ENCODE measurements around the gene TRPV4. TPM values are rescaled to one million over a fixed set of nuclear protein-coding genes. Genes with fewer than 3 reads are reported as not detected.

The TRPV4 gene
- total RNA-seq, 4 donors from 2014 or later: 0.39 to 1.6 (median 1.3) TPM; not detected in 1

DNA sequence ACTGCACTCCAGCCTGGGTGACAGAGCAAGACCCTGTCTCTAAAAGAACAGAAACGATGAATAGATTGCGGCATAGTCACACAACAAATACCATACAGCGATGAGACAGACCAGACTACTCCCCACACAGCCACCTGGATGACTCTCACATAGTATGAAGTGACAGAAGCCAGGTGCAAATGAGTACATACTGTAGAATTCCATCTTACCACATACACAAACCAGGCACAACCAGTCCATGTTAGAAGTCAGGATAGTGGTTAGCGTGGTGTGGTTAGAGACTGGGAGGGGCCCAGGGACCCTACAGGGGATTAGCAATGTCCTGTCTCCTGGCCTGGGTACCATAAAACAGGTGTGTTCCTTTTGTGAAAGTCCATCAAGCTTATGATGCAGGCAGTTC lies 65.7 kb downstream of the TRPV4 start:
- H3K9me3 ChIP-seq: no peaks in the 10 kb centered on the region
- no peaks in the 10 kb centered on the region for H3K36me3 ChIP-seq
- no peak for DNase-seq
- no peaks in the 10 kb centered on the region for H3K4me1 ChIP-seq
- TF ChIP-seq POLR2A (IDR thresholded peaks at IDR 0.05) (no peak), CTCF (IDR thresholded peaks at IDR 0.05) (no peak)
- no peak overlapping the region for H3K27ac ChIP-seq
- no peak overlapping the region for H3K4me3 ChIP-seq (replicated peaks in 1 of 3)
- H3K27me3 ChIP-seq: no peaks in the 10 kb centered on the region
- 87 to 92% methylated on average over 4 of the region's 4 CpGs for WGBS, 2 donors
- intact Hi-C loops (cut with DNase I): no loop called here

DNA sequence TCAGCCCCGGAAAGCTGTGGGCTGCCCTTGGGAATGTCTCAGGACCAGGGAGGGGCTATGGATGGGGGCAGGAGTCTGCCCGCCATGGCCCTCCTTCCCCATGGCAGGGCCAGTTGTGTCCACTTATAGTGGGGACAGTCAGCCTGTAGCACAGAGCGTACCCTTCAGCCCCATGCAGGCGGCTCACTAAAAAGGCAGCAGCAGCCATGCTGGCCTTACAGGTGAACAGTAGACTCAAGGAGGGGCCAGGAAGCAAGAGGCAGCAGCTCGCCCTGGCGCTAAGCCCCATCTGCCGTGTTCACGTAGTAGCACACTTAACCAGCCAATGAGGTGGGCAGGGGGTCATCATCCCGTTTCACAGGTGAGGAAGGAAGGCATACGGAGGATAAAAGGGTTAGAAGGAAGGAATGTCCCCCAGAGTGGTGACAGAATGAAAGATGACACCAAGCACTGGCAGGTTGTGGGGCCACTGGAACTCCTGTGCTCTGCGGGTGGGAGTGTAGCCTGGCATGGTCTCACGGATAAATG lies 66.9 kb downstream of the TRPV4 start:
- WGBS, 2 donors: 72 to 79% methylated on average over 11 to 12 of the region's 12 CpGs

DNA sequence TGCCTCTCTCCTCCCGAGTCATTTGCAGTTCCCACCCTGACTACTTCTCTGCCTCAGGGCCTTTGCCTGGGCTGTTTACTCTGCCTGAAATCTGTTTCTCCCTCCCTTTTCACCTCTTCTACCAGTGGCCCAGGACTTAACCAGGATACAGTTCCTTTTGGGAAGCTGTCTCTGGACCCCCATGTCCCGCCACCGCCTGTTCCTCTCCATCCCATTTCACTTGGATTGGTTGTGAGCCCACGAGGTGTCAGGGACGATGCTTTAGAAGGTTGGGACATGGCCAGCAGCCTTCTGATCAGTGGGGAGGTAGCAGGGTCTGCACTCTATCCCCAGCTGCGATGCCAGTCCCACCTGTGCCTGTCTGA lies 67.8 kb downstream of the TRPV4 start:
- no peaks in the 10 kb centered on the region for H3K27me3 ChIP-seq
- H3K36me3 ChIP-seq: no peaks in the 10 kb centered on the region
- no peak overlapping the region for H3K27ac ChIP-seq
- WGBS, 2 donors: 81 to 95% methylated on average over 6 of the region's 6 CpGs
- TF ChIP-seq POLR2A (IDR thresholded peaks at IDR 0.05) (no peak), CTCF (IDR thresholded peaks at IDR 0.05) (no peak)
- no peak for DNase-seq
- H3K4me3 ChIP-seq (replicated peaks in 1 of 3): no peak overlapping the region
- no peaks in the 10 kb centered on the region for H3K9me3 ChIP-seq
- no peaks in the 10 kb centered on the region for H3K4me1 ChIP-seq
- intact Hi-C loops (cut with DNase I): no loop called here

More for the DNA sequence above, 66.9 kb downstream of the TRPV4 start:
- Histone ChIP-seq H3K9me3 (no peaks in the 10 kb centered on the region), H3K4me3 (replicated peaks in 1 of 3) (no peak overlapping the region), H3K27me3 (no peaks in the 10 kb centered on the region), H3K27ac (no peak overlapping the region), H3K4me1 (no peaks in the 10 kb centered on the region), H3K36me3 (no peaks in the 10 kb centered on the region)
- intact Hi-C loops (cut with DNase I): no loop called here
- TF ChIP-seq POLR2A (IDR thresholded peaks at IDR 0.05) (no peak), CTCF (IDR thresholded peaks at IDR 0.05) (no peak)
- no peak for DNase-seq

DNA sequence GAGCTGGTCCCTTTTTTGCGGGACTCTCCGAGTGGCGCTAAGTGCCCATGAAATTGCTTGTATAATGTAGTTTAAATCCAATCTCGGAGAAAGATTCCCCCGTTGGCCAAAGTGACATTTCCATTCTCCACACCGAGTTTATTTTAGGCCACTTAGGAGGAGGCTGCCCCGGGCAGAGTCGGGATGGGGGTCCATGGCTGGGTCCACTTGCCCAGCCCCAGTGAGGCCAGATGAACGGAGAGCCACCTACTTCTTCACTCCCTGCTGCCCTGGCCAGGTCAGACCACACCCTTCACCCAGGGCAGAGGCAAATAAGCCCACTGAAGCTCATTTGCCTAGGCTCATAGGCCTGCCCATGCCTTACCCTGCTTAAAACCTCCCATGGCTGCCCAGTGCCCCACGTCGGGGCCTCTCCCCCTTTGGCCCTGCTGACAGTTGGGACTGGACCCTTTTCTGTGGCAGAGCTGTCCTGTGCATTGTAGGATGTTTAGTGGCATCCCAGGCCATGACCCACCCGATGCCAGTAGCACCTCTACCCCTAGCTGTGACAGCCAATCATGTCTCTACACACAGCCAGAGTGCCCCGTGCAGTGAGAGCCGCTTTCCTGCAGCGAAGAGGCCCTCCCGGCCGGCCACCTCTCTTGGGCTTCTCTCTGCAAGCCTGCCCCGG lies 68.3 kb downstream of the TRPV4 start:
- H3K4me1 ChIP-seq: no peaks in the 10 kb centered on the region
- TF ChIP-seq POLR2A (IDR thresholded peaks at IDR 0.05): no peak
- DNase-seq: no peak
- no peak overlapping the region for H3K4me3 ChIP-seq (replicated peaks in 1 of 3)
- intact Hi-C loops (cut with DNase I): no loop called here
- no peaks in the 10 kb centered on the region for H3K9me3 ChIP-seq
- H3K36me3 ChIP-seq: no peaks in the 10 kb centered on the region
- H3K27me3 ChIP-seq: no peaks in the 10 kb centered on the region
- H3K27ac ChIP-seq: no peak overlapping the region
- 79 to 81% methylated on average over 17 to 18 of the region's 18 CpGs for WGBS, 2 donors

DNA sequence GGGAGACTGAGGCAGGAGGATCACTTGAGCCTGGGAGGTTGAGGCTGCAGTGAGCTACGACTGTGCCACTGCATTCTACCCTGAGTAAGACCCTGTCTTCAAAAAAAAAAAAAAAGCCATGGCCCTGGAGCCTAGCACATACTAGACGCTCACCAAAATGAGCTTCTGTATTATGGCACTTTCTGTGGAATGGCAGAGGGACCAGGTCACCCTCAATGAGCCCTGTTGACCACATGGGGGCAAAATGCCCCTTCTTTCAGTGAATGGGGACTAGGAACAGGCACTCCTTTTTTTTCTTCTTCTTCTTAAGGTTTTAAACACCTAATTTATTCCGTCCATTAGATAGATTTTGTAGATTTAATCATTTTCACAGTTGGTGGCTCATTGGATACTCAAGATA lies 69.1 kb downstream of the TRPV4 start:
- Histone ChIP-seq H3K4me1 (no peaks in the 10 kb centered on the region), H3K4me3 (replicated peaks in 1 of 3) (no peak overlapping the region), H3K27me3 (no peaks in the 10 kb centered on the region), H3K9me3 (no peaks in the 10 kb centered on the region), H3K36me3 (no peaks in the 10 kb centered on the region), H3K27ac (no peak overlapping the region)
- intact Hi-C loops (cut with DNase I): no loop called here
- WGBS, 2 donors: 82 to 90% methylated on average over 3 of the region's 3 CpGs
- no peak for TF ChIP-seq CTCF (IDR thresholded peaks at IDR 0.05)
- TF ChIP-seq POLR2A (IDR thresholded peaks at IDR 0.05): no peak
- no peak for DNase-seq
